Stromal cell of bone marrow (primary cell): ENCODE data around the gene SLC36A1.

Experiments
- DNase-seq: peaks from one replicate; pipeline ENCODE4 v3.0.0-alpha.2; 2012; ENCODE audit warnings: low read depth

SLC36A1 gene

DNA sequence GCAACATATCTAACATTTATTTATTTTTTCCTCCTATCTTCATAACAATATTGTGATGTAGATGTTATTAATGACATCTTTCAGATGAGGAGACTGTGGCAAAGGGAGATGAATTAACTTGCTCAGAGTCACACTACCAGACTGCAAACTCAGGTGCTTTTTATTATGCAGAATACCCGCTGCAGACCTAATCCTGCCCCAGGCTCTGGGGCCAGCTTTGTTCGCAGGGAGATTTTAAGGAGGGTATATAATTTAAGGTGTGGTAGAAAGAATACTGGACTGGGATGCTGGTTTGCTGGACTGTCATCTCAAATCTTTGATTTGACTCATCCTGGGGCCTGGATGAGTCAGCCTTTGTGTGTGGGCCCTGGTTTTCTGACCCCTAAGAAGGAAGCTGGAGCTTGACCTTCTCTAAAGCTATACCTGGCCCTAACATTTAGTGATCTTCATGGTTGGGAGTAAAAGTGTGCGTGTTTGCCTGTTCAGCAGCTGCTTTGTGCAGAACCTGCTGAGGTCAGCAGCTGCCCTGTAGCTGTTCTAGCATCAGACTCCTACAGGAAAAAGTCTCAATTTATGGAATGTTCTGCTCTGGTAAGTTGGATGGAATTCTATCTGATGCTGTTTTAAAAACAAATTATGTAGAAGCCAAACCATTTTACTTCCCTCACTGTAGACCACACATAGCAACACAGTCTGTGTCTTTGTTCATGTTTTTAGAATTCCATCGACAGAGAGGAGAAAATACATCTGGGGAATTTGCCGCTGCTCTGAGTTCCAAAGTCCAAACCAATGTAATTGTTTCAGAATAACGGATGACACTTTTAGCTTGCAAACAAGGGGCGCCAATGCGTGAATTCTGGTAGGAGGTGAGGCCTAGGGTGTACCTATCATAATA, 4.5 kb downstream of the SLC36A1 start:
- DNase-seq = peak; percentile 12

DNA sequence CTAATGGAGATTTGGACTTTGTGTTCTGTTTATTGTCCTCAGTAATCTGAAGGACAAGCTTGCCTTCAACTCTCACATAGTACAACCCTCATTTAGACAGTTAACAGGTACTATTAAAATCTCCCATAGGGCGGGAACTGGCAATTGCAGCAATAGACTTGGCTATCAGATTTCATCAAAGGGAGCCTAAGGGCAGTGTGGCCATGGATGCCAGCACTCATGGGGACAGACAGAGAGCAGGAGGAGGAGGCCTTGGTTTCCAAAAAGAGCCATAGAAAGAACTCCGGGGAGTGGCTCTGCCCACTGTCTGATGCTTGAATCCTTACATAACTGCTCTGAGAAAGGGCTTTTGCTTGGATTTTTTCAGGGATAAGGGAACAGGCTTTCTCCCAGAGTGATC, 6.8 kb downstream of the SLC36A1 start:
- no peak for DNase-seq

DNA sequence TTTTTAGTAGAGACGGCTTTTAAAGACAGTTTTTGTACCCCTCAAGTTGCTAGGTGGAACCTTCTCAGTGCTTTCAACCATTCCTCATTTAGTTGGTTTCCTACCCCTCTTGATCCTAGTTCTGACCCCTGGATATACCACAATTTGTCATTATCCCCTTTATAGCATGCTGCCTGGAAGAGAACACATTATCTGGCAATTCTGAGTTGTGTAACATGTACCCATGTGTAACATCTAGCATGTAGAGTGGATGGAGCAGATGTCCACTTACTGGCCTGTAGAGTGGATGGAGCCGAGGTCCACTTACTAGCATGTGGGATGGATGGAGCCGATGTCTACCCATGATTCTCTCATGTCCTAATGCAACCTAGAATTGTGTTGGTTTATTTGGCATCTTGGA, 7.5 kb downstream of the SLC36A1 start:
- no peak for DNase-seq

DNA sequence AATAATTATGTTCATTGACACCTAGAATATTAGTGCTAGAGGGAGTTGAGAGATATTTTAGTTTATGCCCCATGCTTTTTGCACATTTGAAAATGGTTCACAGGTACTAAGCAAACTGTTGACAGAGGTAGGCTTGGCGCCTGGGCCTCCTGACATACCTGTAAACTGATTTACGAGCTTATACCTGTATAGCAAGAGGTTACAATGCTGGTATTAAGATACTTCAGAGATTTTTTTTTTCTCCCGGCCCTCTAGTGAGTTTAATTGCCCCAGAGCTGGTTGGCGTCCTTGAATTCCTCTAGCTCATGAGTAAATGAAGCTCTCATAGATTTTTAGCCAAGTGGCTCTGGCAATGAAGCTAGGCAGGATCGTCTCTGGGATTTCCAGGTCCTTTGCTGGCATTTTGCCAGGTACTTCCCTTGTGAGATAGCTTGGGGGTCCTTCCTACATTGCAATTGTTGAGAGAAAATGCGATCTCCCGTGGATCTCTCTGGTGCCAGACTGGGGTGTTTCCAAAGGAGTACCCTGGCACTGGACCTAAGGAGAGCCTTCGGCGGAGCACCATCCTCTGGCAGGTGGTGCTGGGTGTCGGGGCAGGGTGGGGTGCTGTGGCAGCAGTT, 9.0 kb downstream of the SLC36A1 start:
- no peak for DNase-seq

DNA sequence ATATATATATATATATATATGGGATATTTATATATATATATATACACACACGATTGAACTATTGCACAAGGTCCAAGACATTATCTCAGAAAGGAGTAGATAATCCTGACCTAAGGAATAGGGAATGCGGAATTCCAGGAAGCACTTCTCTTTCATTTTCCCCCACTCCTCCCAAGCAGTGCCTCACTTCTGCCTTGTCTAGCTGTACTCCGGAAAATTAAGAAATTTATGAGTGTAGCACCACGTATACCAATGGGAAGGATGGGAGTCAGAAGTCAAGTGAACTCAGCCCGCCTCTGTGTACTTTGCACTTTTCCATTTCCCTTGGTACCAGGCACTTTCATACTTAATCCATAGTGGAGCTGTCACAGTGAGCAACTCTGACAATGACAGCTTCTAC, 10.9 kb downstream of the SLC36A1 start:
- no peak for DNase-seq

DNA sequence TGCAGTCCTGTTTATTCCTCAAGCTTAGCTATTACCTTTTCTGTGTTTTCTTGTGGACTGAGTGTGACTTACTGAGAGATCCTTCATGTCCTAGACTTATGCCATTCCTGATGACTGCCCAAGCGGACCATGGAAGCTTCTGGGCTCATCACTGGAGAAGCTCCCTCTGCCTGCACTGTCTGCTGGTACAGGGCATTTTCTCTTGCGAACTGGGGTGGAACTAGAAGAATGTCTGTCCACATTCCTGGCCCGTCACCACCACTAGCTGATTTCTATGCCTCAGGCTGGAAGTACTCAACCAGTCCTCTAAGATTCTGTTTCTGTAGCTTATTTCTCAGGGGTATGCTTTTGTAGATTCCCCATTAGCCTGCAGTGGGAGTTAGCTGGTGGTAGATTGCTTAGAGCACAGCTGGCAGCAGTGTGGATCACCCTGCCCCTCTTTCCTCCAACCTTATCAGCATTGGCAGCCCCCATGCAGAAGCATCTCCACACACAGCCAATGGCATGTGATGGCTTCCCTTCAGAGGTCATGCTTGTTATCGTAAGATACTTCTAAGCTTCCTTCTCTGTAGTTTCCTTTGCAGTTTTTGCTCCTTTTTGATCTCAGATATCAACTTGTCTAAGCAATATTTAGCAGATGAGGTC, 12.4 kb downstream of the SLC36A1 start:
- no peak for DNase-seq

DNA sequence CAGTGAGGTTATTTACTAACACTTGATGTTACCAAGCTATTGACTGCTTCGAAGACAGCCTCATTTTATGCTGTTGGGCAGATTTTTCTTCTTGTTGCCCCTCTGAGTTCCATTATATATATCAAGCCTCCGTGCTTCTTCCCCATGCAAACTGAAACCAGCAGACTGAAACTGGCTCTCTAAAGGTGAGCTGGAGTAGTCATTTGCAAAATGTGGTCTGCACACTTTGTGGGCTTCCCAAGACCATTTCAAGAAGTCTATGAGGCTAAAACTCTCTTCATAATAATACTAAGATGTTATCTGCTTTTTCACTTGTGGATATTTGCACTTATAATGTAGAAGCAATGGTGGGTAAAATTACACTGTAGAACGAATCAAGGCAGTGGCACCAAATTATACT, 13.9 kb downstream of the SLC36A1 start:
- DNase-seq = no peak

DNA sequence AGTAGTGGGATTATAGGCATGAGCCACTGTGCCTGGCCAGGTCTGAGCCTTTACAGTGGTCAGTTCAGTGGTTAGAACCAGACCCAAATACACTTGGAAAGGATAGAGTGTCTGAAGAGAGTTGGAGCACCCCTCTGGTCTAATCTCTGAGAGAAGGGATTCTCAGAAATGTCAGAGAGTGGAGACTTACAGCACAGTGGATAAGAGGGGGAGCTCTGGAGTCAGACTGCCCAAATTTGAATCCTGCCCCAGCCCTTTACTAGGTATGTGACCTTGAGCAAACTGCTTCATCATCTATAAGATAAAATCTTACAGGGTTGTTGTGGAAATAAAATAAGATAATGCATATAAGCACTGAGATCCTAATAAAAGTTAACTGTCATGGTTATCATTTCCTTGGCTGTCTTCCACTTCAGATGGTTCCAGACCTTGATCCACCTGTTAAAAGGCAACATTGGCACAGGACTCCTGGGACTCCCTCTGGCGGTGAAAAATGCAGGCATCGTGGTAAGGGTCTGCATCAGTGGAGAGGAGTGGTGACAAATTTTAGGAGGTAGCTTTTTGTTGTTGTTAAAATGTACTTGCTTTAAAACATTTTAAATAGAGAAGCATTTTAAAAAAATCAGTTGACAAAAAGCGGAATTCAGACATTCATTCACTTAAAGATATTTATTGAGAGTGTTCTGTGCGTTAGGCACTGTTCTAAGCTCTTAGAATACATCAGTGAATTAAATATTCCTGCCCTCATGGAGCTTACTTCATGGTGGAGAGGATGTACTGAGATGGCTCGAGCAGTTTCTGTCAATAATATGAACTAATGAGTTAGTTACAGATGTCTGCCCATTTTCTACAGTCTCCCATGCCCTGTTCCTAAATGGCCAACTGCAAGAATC, 16.0 kb downstream of the SLC36A1 start:
- no peak for DNase-seq

DNA sequence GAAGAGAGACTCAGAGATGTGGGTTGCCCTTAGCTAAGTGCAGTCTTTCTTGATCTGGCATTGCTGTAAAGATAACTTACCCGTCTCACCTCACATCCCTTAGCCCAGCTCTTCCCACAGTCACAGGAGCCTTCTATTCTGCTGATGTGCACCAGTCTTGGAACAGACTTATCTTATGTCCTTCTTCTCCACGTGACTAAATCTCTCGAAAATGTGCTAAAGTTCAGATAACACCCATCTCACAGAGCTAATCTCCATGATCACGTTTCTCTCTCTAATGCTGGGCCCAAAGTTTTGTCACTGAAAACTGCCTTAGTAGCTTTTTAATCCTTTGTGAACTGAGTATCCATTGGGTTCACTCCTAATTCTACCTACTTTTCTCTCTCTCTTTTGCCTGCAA, 16.7 kb downstream of the SLC36A1 start:
- no peak for DNase-seq

DNA sequence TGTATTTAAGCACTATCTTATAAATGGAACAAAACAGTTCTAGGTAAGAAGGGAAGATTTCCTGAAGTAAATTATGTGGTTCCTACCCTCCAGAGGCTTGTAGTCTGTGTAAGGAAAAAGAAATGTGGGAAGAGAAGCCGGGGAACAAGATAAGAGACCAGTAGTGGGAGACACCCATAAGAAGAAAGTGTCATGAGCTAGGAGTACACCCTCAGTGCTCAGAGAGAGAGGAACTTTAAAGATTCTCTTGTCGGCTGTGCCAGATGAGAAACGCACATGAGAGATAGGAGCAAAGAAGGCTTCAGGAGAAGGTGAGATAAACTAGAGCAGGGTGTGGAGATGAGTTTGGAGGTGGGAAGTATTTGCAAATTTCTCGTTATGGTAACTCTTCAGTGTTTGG, 18.1 kb downstream of the SLC36A1 start:
- DNase-seq = no peak

DNA sequence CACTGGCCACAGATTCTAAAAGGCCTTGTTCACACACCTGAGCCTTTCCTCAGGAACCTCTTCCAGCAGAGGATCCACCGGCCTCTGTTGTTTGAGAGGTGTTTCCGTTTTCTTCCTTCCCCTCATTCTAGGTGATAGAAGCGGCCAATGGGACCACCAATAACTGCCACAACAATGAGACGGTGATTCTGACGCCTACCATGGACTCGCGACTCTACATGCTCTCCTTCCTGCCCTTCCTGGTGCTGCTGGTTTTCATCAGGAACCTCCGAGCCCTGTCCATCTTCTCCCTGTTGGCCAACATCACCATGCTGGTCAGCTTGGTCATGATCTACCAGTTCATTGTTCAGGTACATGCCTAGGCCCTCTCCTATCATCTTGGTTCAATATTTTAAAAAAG, 20.2 kb downstream of the SLC36A1 start:
- no peak for DNase-seq

DNA sequence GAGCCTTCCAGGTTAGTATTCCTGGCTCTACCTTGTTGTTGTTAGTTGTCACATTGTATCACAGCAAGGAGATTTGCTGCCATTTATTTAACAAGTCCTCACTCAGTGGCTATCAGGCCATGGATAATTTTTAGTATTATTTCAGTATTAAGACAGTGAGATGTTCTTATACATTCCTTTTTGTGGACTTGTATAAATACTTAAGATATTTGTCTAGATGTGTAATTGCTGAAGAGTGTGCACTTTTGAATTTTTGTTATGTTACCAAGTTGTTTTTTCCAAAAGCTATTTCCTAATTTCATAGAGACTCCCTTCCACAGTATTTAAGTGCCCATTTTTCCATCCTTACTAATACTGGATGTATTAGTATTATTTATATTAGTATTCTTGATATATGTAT, 22.0 kb downstream of the SLC36A1 start:
- no peak for DNase-seq

DNA sequence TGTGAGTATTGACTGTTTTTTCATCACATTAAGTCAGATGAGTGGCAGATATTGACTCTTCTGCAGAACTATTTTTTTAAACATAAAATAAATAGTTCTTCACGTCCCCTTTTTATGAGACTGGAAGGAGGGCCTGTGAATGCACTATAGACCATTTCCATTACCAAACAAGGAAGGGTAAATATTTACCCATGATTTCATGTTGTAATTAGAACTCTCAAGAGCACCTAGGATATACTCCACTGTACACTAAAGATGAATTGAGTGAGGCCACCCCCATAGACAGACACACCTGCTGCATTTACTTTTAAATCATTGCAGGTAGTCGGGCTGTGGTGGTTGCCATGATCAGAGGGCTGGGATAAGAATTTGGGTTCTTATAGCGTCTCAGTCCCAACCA, 22.6 kb downstream of the SLC36A1 start:
- DNase-seq = no peak

DNA sequence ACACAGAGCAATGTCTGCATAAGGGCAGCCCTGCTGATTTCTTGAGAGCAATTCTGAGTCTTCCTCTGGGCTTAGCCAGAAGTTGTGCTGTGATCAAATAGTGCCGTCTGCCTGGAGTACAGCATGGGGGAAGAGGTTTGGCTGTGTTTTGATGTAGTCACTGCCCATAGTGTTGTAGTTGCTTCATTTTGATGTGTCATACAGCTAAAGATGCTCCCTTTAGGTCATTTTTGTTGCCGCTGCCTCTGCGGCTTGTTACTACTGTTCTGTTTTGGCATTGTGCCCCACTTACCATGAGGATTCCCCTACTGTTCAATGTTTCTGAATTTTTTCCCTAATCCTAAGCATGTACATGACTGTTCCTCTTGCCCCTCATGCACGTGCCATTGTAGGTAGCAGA, 23.0 kb downstream of the SLC36A1 start:
- no peak for DNase-seq

DNA sequence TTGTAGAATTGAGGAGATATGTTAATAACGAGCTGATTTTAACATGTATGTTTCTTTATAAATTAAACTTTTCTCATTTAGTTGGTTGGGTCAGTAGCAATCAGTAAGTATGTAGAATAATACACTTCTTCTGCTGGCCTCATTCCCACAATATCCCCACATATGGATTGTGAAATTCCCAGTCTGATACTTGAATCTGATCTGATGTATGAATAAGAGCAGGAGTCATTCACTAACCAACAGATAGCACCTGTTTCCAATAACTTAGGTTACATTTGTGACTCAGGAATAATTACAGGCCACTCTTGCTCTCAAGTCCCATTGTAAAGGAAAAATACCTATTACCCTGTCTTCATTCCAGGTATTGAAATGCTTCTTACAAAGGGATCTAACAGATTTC, 23.9 kb downstream of the SLC36A1 start:
- DNase-seq = no peak

DNA sequence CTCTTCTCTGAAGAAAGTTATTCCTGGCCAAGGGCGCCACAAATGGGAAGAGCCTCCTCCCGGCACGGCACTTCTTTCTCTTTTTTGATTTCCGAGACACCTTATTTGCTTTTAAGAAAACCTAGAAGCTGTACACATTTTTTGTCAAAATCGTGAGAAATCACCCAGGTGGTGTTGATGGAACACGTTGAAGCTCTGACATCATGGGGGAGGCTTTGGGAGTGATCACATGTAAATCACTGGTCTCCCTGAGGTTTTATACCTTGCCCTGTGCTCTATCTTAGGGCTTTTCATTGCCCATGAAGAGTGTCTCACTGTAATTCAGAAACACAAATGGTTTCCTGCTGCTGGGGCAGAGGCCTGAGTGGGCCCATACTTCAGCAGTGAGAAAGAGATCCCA, 27.4 kb downstream of the SLC36A1 start:
- no peak for DNase-seq

DNA sequence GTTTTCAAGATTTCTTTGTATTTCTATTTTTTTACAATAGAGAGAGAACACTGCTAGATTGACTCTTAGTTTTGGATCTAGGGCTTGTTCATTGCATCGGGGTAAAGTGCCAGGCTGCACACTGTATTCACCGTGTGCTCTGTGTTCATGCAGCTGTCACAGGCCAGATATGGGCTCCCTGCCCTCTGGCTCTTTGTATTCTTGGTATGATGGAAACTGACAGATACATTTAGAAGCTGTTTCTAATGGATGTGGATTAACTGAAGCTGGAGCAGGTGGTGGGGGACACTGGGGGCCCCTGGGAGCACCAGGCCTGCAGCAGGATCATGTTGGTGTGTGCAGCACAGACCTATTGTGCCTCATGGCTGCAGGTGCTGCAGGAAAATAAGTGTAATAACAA, 28.0 kb downstream of the SLC36A1 start:
- no peak for DNase-seq

DNA sequence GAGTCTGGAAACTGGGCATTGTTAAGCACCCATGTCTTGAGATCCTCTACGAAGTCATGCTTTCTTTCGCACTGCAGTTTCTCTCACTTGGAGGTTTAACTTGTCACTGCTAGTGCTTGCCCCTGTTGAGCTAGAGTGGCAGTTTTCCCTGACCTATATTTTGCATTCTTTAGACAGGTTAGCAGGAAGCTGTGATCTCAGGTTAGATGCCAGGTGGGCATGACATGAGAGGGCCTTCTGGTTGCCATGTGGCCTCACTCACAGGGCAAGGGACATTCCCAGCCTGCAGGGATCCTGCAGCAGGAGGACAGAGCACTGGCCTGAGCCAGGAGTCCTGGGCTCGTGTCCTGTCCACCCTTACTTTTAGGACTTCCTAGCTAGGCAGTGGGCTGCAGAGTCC, 28.6 kb downstream of the SLC36A1 start:
- DNase-seq = no peak

DNA sequence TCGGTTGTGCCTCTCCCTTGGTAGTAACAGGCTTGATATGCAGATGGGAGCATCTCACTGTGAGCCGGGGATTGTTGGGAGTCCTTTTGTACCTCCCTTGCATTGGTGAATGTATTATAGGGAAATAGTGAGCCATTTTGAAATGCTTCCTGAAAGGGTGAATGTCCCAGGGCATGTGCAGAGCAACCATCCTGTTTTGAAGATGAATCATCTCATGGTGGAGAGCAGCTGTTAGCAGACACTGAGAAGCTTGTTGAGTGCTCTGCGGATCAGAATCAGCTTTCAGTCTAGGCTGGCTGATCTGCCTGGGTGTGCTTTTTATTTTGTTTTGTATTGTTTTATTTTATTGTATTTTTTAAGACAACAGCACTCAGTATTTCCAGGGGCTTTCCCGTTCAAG, 29.7 kb downstream of the SLC36A1 start:
- DNase-seq = no peak

DNA sequence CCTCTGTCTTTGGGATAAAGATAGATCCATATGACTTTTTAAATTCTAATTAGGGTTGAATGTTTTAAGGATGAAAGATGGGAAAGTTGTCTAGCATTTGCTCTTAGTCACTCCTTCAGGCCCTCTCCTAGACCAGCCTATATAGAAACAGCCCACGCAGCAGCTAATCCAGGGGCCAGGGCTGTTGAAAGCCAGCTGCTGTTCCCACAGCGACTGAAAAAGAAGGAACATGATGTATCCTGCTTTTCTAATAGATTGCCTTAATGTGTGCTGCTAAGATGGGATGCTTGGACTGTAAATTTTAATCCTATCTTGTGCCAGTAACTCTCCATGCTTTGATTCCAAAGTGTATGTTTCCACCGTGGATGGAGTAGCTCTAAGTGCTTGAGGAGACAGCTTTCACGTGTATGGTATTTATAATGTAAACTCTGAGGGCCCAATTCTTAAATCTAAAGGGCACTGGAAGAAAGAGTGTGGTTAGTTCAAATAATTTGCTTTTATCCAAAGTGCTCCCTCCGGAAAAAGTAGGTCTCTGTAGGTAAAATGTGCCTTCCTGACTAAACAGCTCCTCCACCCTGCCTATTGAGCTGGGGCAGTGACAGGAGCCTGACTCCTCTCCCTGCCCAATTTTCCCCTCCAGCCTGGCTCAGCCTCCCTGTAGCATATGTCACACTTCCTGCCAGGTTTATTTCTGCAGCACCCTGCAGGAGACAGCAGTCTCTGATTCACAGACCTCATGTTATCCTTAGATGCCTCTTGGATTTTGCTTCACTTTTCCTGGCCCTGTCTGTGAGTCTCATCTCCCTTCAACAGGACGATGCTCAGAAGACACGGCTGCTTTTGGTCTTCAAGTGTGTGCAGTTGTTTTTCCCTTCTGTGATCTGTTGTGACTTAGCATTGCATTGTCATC, 33.2 kb downstream of the SLC36A1 start:
- peak; percentile 41 for DNase-seq

DNA sequence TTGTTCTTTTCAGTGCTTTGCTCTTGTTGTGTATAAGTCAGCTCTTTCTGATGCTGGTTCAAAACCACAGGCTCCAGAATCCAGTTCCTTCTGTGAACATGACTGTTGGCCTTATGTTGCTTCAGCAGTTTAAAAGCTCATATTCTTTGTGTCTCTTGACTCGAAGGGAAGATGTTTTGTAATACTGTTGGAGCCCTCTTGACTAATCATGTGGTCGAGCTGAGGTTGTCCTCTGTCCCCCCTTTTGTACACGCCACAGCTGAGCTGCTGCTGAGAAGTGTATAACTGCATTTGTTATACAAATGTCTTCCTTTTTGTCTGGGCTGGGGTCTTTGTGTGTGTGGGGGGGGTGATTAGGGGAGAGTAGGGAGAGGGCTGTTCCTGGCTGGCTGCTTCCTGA, 35.8 kb downstream of the SLC36A1 start:
- DNase-seq = peak; percentile 43
